NT2/D1 (cell line): Measurements from ENCODE around the gene LIX1.

Source experiments
- SUZ12 ChIP-seq: IDR thresholded peaks from 2 replicates; pipeline ENCODE4 v1.6.1; 2011; ENCODE audit not compliant: insufficient read length, insufficient read depth; ENCODE audit errors: extremely low read depth
- YY1 ChIP-seq: IDR thresholded peaks from 2 replicates; pipeline ENCODE4 v1.6.1; 2011; ENCODE audit not compliant: insufficient read length, insufficient read depth

DNA sequence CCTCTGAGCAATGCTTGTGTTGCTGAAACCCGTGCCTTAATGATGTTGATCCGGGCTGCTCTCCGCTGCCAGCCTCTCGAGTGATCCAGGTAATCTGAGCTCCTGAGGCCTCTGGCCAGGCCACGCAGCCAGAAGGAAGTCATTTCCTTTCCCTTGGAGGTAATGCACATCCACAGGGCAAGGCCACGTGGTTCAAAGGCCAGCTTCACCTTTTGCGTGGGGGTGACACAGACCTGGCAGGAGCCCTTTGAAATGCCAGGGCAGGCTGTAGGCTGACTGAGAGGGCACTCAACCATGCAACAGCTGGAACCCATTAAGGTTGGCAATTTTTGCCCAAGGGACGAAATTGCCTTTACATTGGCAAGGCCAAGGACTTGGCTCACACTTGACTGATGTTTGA lies 80.4 kb downstream of the LIX1 start:
- TF ChIP-seq SUZ12 (no peak), YY1 (no peak)
